HepG2 (cell line): ENCODE results near the gene CACNA1C. TPM values are rescaled to one million over a fixed set of nuclear protein-coding genes. Genes with fewer than 3 reads are reported as not detected.

Source experiments
- ATAC-seq: fragments of 200-7000 bp; cut with Tn5 transposase; 3 replicates; pipeline ENCODE4 v1.9.1; 2020; ENCODE audit warnings: mild to moderate bottlenecking, moderate library complexity
- BruUV-seq: library from RNA; stranded (reverse); fragments of 400-500 nt; replicated peaks from 2 replicates; lab custom pipeline; 2021; lab: Mats Ljungman, UMichigan
- CTCF ChIA-PET: fragments of 300-600 bp; formaldehyde crosslinking; extraction: SDS; loops from one replicate; lab custom pipeline; 2021; ENCODE audit warnings: low total read pairs, inconsistent platforms, low intra/inter-chr PET ratio; lab: Yijun Ruan, JAX
- POLR2A ChIA-PET: fragments of 350-600 bp; sonication (Branson Sonifier 250); formaldehyde crosslinking; loops from one replicate; lab custom pipeline; 2020; ENCODE audit warnings: antibody characterized with exemption, inconsistent platforms; lab: Yijun Ruan, JAX
- DNase-seq: peaks from one replicate; pipeline ENCODE4 v3.0.0-alpha.2; 2015; ENCODE audit warnings: low spot score
- FAIRE-seq: peaks from 3 replicates; lab custom pipeline; 2011; peaks lifted over from hg19 to GRCh38; lab: Jason Lieb, UNC
- H2AFZ ChIP-seq: one replicate; pipeline ENCODE4 v1.6.1; 2011; ENCODE audit warnings: low read length, inconsistent platforms
- H3K27ac ChIP-seq: fragments of 300-600 bp; 3 replicates; pipeline ENCODE4 v1.8.0; 2011; ENCODE audit warnings: mixed run types, mild to moderate bottlenecking, mixed read lengths, low read length, inconsistent platforms; ENCODE audit not compliant: insufficient read depth; ENCODE audit errors: extremely low read length
- H3K27me3 ChIP-seq, 2 experiments: fragments of 200-600 bp in 1 of 2; 2 replicates in 1 of 2; 3 replicates in 1 of 2; pipeline versions ENCODE4 v1.6.0 to v1.8.0; 2011; ENCODE audit warnings: low read length in 2 of 2, mild to moderate bottlenecking in 2 of 2, moderate library complexity in 2 of 2, inconsistent platforms in 1 of 2; ENCODE audit not compliant: insufficient read depth in 2 of 2, control insufficient read depth in 1 of 2
- H3K36me3 ChIP-seq, 2 experiments: fragments of 200-600 bp in 1 of 2; replicated peaks in 1 of 2; 2 replicates in 1 of 2; 3 replicates in 1 of 2; pipeline versions ENCODE4 v1.5.1 to v1.8.0; 2011; ENCODE audit warnings: low read length in 2 of 2, inconsistent platforms in 1 of 2; ENCODE audit not compliant: insufficient read depth in 2 of 2, control insufficient read depth in 1 of 2
- H3K4me1 ChIP-seq: 2 replicates; pipeline ENCODE4 v1.5.1; 2012; ENCODE audit warnings: low read length, inconsistent platforms; ENCODE audit not compliant: insufficient read depth
- H3K4me2 ChIP-seq: 2 replicates; pipeline ENCODE4 v1.6.0; 2011; ENCODE audit warnings: low read depth, low read length, inconsistent platforms
- H3K4me3 ChIP-seq, 3 experiments: fragments of 200-600 bp in 1 of 3; sonication (generic), shearing (Covaris generic) in 1 of 3; replicated peaks in 1 of 3; 2 replicates each; pipeline ENCODE4 v1.5.1; 2011 to 2016; ENCODE audit warnings: low read length in 3 of 3, inconsistent platforms in 2 of 3, low read depth in 2 of 3, mild to moderate bottlenecking in 2 of 3, control low read depth in 1 of 3, mixed read lengths in 1 of 3; ENCODE audit not compliant: insufficient read depth in 1 of 3
- H3K79me2 ChIP-seq: one replicate; pipeline ENCODE4 v1.6.1; 2011; ENCODE audit warnings: low read length, inconsistent platforms; ENCODE audit not compliant: insufficient read depth
- H3K9ac ChIP-seq: 2 replicates; pipeline ENCODE4 v1.6.0; 2011; ENCODE audit warnings: mild to moderate bottlenecking, low read depth, low read length, inconsistent platforms; ENCODE audit not compliant: insufficient read depth
- H3K9me3 ChIP-seq: 2 replicates; pipeline ENCODE4 v1.5.1; 2012; ENCODE audit warnings: mild to moderate bottlenecking, low read length
- H4K20me1 ChIP-seq: 2 replicates; pipeline ENCODE4 v1.6.0; 2011; ENCODE audit warnings: inconsistent platforms, mild to moderate bottlenecking, low read length, moderate library complexity; ENCODE audit not compliant: insufficient read depth
- ATF6 ChIP-seq: sonication (generic); formaldehyde crosslinking; conservative IDR thresholded peaks from 2 replicates; pipeline ENCODE4 v1.4.0; 2020; ENCODE audit warnings: missing genetic modification reagents
- E2F1 ChIP-seq: sonication (generic); formaldehyde crosslinking; IDR thresholded peaks from 2 replicates; pipeline ENCODE4 v1.5.0; 2020; ENCODE audit warnings: missing genetic modification reagents
- GATAD1 ChIP-seq: IDR thresholded peaks from 2 replicates; pipeline ENCODE4 v1.6.1; 2016; ENCODE audit warnings: missing genetic modification reagents, missing compliant biosample characterization
- JDP2 ChIP-seq: sonication (generic); formaldehyde crosslinking; IDR thresholded peaks from 2 replicates; pipeline ENCODE4 v1.8.1; 2022; ENCODE audit warnings: missing genetic modification reagents, borderline replicate concordance
- THAP9 ChIP-seq: sonication (generic); formaldehyde crosslinking; IDR thresholded peaks from 2 replicates; pipeline ENCODE4; 2020; ENCODE audit warnings: missing genetic modification reagents, mild to moderate bottlenecking, borderline replicate concordance
- ZNF510 ChIP-seq: sonication (generic); formaldehyde crosslinking; IDR thresholded peaks from 2 replicates; pipeline ENCODE4 v1.4.0; 2020; ENCODE audit warnings: low read depth, mild to moderate bottlenecking, missing genetic modification reagents
- ZNF577 ChIP-seq: sonication (generic); formaldehyde crosslinking; IDR thresholded peaks from 2 replicates; pipeline ENCODE4 v1.4.0; 2020; ENCODE audit warnings: mild to moderate bottlenecking, low read depth, missing genetic modification reagents, borderline replicate concordance
- ZNF687 ChIP-seq: sonication (generic); formaldehyde crosslinking; IDR thresholded peaks from 2 replicates; pipeline ENCODE4 v1.5.1; 2020; ENCODE audit warnings: mild to moderate bottlenecking, missing genetic modification reagents, moderate library complexity
- ZNF781 ChIP-seq: sonication (generic); formaldehyde crosslinking; IDR thresholded peaks from 2 replicates; pipeline ENCODE4 v1.5.1; 2020; ENCODE audit warnings: borderline replicate concordance, mild to moderate bottlenecking, missing genetic modification reagents; ENCODE audit errors: not compliant biosample characterization
- WGBS: methylation state at CpG from one replicate; pipeline ENCODE4 v1.1.6; 2017; ENCODE audit warnings: low lambda C conversion rate; 5-methylcytosine and 5-hydroxymethylcytosine counted together
- in situ Hi-C: cut with HindIII; loops from 2 replicates; pipeline ENCODE4 v1.10.0; 2017; ENCODE audit warnings: low pct_unique_long_range_greater_than_20kb; ENCODE audit not compliant: extremely low pct_ligation_motif_present
- intact Hi-C: fragments of 100-400 bp; cut with micrococcal nuclease; formaldehyde crosslinking; loops from one replicate; pipeline ENCODE4 v1.10.0; 2022; ENCODE audit not compliant: unreplicated experiment
- polyA plus RNA-seq, 8 experiments: library from polyadenylated mRNA; depleted of rRNA in 3 of 8; stranded (reverse) in 7 of 8; unstranded in 1 of 8; fragments of >200 nt; fragmentation: Illumina TruSeq in 4 of 8; extraction: Trizol in 4 of 8; gene quantifications; 2 replicates each; pipeline versions ENCODE4 v1.2.1 to v1.2.3, GENCODE V29; 2011 to 2016; ENCODE audit warnings: low read depth in 4 of 8, missing spikeins in 1 of 8, mixed read lengths in 1 of 8; ENCODE audit not compliant: insufficient read depth in 1 of 8
- total RNA-seq, 5 experiments: library from RNA; depleted of rRNA; stranded (reverse); fragments of >200 nt; fragmentation: Illumina TruSeq; extraction: Trizol; gene quantifications; 2 replicates each; pipeline ENCODE4 v1.2.3, GENCODE V29; 2016; ENCODE audit warnings: low read depth in 1 of 5

The CACNA1C gene
- total and polyA plus RNA-seq, 2 of the 13 experiments (the other 11 are each of a cell fraction or from before 2014, with no cell fraction given) = not detected

GRCh38 chr12:2485681-2486080 lies 432.9 kb downstream of the CACNA1C start (continued):
- TF ChIP-seq ZNF687 (CRISPR knock-in tag) = no peak
- TF ChIP-seq E2F1 (CRISPR knock-in tag) = no peak

- no peak overlapping the region for H3K4me2 ChIP-seq
- no peak overlapping the region for H3K27ac ChIP-seq
- ChIA-PET CTCF (no interaction called here), POLR2A (no interaction called here)
- H4K20me1 ChIP-seq = no peaks in the 10 kb centered on the region
- FAIRE-seq (no peak), ATAC-seq (no peak), DNase-seq (no peak)
- intact Hi-C loops (no loop called here), in situ Hi-C loops (no loop called here)
- WGBS = 0% methylated on average over 5 of the region's 5 CpGs
- H2AFZ ChIP-seq = no peak overlapping the region
- H3K4me3 ChIP-seq = no peak overlapping the region
- no TSS peak for BruUV-seq
- peaks cover 2 to 75% of the 10 kb centered on the region in 2 experiments; a peak in 4 of 5 replicates for H3K27me3 ChIP-seq
- no peaks in the 10 kb centered on the region for H3K9me3 ChIP-seq
- H3K4me1 ChIP-seq = no peaks in the 10 kb centered on the region
- H3K9ac ChIP-seq = no peak overlapping the region
- no peaks in the 10 kb centered on the region for H3K36me3 ChIP-seq
- H3K79me2 ChIP-seq = no peaks in the 10 kb centered on the region
- no peak for TF ChIP-seq JDP2
- no peak for TF ChIP-seq ZNF510 (CRISPR knock-in tag)
- TF ChIP-seq GATAD1 (CRISPR knock-in tag) = no peak
- no peak for TF ChIP-seq ATF6 (CRISPR knock-in tag)
- no peak for TF ChIP-seq ZNF781 (CRISPR knock-in tag)
- TF ChIP-seq THAP9 (CRISPR knock-in tag) = no peak
- TF ChIP-seq ZNF577 = no peak
These were observed 434.0 kb downstream of the CACNA1C start for GRCh38 chr12:2486796-2487195.
